C4-2B (cell line): Measurements from ENCODE around the gene DENND4C.

Experiments
- CTCF ChIP-seq: fragments of 450-650 bp; conservative IDR thresholded peaks from 2 replicates; pipeline ENCODE4 v1.5.1; 2017; ENCODE audit warnings: mild to moderate bottlenecking
- ZFX ChIP-seq: fragments of 450-650 bp; IDR thresholded peaks from 2 replicates; pipeline ENCODE4 v1.6.1; 2017

GRCh38 chr9:19303216-19303615 is 72.7 kb downstream of the DENND4C start:
- TF ChIP-seq CTCF (no peak), ZFX (no peak)
